Keratinocyte (primary cell): ENCODE data around the gene KCNMA1.

Experiments
- CTCF ChIP-seq, 3 experiments: IDR thresholded peaks in 1 of 3; conservative IDR thresholded peaks in 1 of 3; optimal IDR thresholded peaks in 1 of 3; 2 replicates in 2 of 3; 3 replicates in 1 of 3; pipeline versions ENCODE3 to v1.5.1; 2011; ENCODE audit warnings: low read length in 3 of 3, mild to moderate bottlenecking in 3 of 3, moderate library complexity in 2 of 3, control low read depth in 1 of 3, inconsistent platforms in 1 of 3; ENCODE audit not compliant: insufficient read depth in 2 of 3; ENCODE audit errors: extremely low read depth in 1 of 3
- EZH2 ChIP-seq: IDR thresholded peaks from one replicate; pipeline ENCODE4 v1.6.1; 2012; ENCODE audit warnings: inconsistent platforms, mild to moderate bottlenecking, low read length, moderate library complexity

GRCh38 chr10:77347052-77347451 lies 290.6 kb downstream of the KCNMA1 start:
- no peak for TF ChIP-seq CTCF (optimal IDR thresholded peaks at IDR 0.05 in 1 of 3, IDR thresholded peaks at IDR 0.05 in 1 of 3, conservative IDR thresholded peaks at IDR 0.05 in 1 of 3; ENCODE audit: extremely low read depth in 1 of 3, insufficient read depth in 2 of 3, low read length in 3 of 3)
- no peak for TF ChIP-seq EZH2
